Raji (cell line): ENCODE data around the gene RBM33.

ENCODE experiments used
- POLR2A ChIP-seq: IDR thresholded peaks from 2 replicates; pipeline ENCODE4 v1.6.1; 2011; ENCODE audit warnings: low read depth, low read length, control low read depth; ENCODE audit not compliant: insufficient read depth

The RBM33 gene

DNA sequence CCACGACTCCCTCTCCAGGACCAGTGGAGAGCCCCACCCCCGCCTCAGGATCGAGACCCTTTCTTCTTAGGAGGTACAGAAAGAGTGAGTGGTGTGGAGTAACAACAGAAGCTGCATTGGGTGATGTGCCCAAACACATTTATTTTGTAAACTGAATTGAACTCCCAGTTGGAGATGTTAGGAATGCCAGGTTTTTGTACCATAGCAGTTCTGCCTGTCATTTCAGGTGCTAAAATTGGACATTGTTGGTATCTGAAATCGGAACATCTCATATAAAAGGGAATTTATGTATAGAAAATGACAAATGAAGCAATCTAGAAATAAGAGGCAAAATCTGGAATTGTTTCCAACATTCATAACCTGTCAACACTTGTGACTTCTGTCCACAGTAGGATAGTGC is 93.1 kb downstream of the RBM33 start:
- no peak for TF ChIP-seq POLR2A

- TF ChIP-seq POLR2A, result no peak
Observed at GRCh38 chr7:155738104-155738503, 93.6 kb downstream of the RBM33 start.

GRCh38 chr7:155738652-155739537 is 94.4 kb downstream of the RBM33 start:
- TF ChIP-seq POLR2A, result no peak

GRCh38 chr7:155739538-155740143 is 95.2 kb downstream of the RBM33 start:
- no peak for TF ChIP-seq POLR2A

GRCh38 chr7:155741082-155741481 is 96.6 kb downstream of the RBM33 start:
- no peak for TF ChIP-seq POLR2A

DNA sequence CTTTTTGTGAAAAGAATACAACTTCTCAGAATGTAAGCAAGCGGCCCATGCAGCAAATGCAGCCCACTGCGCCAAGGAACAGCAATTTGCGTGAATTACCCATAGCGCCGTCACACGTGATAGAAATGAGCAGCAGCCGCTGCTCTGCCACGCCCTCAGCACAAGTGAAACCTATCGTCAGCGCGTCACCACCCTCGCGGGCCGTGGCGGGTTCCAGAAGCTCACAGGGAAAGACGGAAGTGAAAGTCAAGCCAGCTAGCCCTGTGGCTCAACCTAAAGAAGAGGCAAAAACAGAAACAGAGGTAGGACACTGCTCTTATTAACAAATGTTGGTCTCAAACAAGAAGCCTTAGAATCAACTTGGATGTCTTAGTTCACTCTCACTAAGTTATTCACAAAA is 97.3 kb downstream of the RBM33 start:
- TF ChIP-seq POLR2A, result no peak

DNA sequence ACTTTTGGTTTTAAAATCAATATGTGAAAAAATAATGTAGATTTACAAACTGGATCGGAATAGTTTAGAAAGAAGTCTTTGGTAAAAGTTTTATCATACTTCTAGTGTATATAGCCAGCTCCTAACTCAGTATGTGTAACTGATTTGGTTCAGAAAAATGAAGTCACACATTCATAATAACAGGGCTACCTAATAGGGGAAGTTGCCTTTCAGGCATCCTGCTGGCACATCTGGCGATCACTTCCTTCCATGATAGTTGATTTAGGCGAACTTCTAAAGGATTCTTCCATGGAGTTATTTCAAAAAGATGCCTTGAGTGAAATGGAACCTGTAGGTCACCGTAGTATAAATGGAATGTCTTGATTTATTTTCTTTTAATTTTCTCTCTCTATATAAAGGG is 98.7 kb downstream of the RBM33 start:
- TF ChIP-seq POLR2A, result no peak

GRCh38 chr7:155744971-155745683 is 100.7 kb downstream of the RBM33 start:
- no peak for TF ChIP-seq POLR2A

- no peak for TF ChIP-seq POLR2A
Observed at GRCh38 chr7:155745737-155746136, 101.3 kb downstream of the RBM33 start.

GRCh38 chr7:155746188-155746587 is 101.7 kb downstream of the RBM33 start:
- no peak for TF ChIP-seq POLR2A

GRCh38 chr7:155747209-155747608 is 102.7 kb downstream of the RBM33 start:
- TF ChIP-seq POLR2A, result no peak

- no peak for TF ChIP-seq POLR2A
Observed at GRCh38 chr7:155749578-155749977, 105.1 kb downstream of the RBM33 start.

DNA sequence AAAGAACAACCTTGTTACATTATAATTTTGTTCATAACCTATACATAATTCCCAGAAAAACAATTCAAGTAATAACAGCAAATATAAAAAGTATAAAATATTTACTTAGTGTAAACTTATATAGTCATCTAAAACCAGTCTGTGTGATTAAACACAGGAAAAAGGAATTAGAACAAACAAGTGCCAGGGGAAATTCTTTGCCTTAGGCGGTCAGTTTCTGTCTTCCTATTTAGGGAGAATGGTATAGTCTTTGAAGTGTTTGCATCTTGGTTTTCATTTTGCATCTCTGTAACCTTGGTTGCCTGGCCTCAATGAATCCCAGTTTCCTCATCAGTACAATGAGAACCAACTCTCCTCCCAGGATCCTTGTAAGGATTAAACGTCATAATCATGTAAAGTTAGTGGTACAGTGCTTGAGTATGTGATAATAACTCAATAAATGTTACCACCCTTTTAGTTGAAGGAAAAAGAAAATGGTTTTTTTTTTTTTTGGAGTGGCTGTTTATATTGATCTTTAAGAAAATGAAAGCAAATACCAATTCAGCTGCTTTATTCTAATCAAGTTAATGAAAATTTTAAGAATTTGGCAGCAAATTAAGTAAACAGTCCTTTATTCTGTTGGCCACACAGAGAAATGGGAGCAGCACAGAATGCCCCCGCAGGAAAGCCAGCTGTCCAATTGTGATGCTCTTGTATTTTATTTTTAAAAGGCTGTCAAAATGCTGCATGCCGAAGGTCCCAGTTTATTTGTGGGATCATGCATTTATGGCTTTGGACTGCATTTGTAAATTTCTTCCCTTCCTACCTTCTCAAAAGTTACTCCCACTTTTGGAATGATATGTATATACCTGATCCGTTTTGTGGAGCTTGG is 106.0 kb downstream of the RBM33 start:
- TF ChIP-seq POLR2A, result no peak

DNA sequence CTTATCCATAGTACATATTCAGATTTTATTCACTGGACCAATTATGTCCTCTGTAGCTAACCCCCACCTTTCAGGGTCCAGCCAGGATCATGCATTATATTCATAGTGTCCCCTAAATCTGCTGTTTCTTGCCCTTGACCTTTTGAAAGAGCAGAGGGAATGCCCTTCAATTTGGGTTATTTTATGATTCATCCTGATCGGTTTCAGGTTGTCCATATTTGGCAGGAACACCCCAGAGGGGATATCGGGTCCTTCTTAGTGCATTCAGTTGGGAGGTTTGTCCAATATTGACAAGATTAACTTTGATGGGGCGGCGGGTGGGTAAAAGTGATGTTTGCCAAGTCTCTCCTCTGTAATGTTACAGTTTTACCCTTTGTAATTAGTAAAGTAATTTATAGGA is 106.9 kb downstream of the RBM33 start:
- TF ChIP-seq POLR2A, result no peak
